A172 (cell line): ENCODE measurements around the gene ZBTB34. TPM values are rescaled to one million over a fixed set of nuclear protein-coding genes. Genes with fewer than 3 reads are reported as not detected.
"Not testable (repeated sequence)": the region's sequence is repeated elsewhere in the genome, so short reads cannot be mapped to it uniquely, and the experiment has no call there.

Experiments
- DNase-seq: peaks from one replicate; pipeline ENCODE4 v3.0.0-alpha.2; 2015; ENCODE audit warnings: low spot score
- total RNA-seq: library from RNA; depleted of rRNA; stranded (reverse); fragments of >200 nt; shearing (Covaris generic); gene quantifications from 2 replicates; pipeline ENCODE4 v1.2.3, GENCODE V29; 2014; rRNA removed

Gene ZBTB34, protein sequence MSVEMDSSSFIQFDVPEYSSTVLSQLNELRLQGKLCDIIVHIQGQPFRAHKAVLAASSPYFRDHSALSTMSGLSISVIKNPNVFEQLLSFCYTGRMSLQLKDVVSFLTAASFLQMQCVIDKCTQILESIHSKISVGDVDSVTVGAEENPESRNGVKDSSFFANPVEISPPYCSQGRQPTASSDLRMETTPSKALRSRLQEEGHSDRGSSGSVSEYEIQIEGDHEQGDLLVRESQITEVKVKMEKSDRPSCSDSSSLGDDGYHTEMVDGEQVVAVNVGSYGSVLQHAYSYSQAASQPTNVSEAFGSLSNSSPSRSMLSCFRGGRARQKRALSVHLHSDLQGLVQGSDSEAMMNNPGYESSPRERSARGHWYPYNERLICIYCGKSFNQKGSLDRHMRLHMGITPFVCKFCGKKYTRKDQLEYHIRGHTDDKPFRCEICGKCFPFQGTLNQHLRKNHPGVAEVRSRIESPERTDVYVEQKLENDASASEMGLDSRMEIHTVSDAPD
- 5.0 and 5.5 TPM in 2 replicates for total RNA-seq

DNA sequence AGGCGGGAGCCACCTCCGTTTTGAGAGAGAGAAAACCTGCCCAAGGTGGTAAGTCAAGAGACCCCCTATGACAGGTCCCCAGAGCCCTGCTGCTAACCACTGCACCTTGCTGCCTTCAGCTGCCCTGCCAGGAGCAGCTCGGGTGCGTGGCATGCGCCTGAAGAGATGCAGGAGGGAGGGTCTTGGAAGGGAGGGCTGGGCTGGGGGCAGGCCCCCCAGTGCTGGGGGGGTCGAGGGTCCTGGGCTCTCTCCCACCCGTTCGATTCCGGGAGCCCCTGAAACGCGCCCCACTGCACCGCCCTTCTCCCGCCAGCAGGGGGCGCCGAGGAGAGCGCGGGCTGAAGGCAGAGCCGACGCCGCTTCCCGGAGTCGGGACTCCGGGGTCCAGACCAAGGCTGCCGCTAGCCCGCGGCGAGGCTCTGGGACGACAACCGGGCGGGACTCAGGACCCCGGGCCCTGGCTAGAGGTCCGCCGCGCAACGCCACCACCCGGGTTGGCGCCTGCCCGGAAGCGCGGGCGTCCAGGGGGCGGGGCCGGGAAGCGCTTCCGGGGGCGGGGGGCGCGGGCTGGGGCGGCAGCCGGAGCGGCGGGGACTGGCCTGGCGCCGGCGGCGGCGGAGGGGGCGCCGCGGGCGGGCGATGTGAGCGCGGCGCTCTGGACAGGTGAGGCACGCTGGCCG lies at the start of gene ZBTB34:
ZBTB34 (plus strand) TSS at position 563 of the 680 bp plus-strand sequence. CDS start 18,761 bp downstream, outside the sequence.
- DNase-seq = peak; percentile 40

DNA sequence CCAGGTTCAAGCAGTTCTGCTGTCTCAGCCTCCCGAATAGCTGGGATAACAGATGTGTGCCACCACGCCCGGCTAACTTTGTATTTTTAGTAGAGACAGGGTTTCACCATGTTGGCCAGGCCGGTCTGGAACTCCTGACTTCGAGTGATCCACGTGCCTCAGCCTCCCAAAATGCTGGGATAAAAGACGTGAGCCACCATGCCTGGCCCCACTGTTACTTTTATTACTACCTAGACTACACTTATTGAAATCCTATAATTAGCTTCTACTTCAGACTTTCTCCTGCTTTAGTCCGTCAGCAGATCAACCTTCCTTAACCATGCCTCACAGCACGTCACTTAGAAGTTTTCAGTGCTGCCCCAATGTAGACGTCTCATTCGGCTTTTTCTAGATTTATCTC lies 47.4 kb upstream of the ZBTB34 start:
- DNase-seq = no peak

DNA sequence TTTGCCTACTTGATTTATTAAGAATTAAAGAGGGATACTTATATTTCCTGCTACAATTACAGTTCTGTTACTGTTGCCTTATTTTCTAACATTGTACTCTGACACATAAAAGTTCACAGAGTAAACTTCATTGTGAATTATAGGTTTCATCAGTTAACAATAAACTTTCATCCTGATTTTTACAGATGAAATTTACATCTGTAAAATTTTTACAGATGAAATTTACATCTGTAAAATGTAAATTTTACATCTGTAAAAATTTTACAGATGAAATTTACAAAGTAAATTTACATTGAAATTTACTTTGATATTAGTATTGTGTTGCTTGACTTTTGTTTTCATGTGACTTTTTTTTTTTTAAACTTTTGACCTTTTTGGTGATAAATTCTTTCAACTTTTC lies 46.3 kb upstream of the ZBTB34 start:
- no peak for DNase-seq

DNA sequence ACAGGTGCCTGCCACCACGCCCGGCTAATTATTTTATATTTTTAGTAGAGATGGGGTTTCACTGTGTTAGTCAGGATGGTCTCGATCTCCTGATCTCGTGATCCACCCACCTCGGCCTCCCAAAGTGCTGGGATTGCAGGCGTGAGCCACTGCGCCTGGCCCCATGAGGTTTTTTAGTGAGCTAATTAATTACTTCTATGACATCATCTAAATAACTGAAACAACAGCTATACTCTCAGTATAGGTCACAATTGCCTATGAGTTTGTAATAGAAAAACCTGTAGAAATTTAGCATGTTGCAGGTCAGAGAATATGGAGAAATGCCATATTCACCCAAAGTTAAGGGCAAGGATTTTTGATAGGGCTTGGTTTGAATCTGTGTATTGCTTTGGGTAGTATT lies 42.8 kb upstream of the ZBTB34 start:
- DNase-seq = not testable (repeated sequence)

DNA sequence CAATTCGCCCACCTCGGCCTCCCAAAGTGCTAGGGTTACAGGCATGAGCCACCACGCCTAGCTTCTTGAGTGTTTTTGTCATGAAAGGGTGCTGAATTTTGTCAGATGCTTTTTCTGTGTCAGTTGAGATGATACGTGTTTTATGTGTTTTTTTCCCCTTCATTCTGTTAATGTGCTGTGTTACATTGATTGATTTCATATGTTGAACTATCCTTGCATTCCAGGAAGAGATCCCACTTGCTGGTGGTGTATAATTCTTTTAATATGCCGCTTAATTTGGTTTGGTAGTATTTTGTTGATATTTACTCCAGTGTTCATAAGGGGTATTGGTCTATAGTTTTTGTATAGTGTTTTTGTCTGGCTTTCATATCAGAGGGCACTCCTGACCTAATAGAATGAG lies 42.0 kb upstream of the ZBTB34 start:
- no peak for DNase-seq

DNA sequence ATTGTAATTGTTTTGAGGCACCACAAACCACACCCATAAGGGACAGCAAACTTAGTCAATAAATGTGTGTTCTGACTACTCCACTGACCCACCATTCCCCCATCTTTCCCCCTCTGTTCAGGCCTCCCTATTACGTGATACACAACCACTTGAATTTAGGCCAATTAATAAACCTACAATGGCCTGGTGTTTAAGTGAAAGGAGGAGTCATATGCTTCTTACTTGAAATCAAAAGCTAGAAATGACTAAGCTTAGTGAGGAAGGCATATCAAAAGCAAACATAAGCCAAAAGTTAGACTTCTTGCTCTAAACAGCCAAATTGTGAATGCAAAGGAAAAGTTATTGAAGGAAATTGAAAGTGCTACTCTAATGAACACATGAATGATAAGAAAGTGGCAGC lies 41.0 kb upstream of the ZBTB34 start:
- DNase-seq = no peak

DNA sequence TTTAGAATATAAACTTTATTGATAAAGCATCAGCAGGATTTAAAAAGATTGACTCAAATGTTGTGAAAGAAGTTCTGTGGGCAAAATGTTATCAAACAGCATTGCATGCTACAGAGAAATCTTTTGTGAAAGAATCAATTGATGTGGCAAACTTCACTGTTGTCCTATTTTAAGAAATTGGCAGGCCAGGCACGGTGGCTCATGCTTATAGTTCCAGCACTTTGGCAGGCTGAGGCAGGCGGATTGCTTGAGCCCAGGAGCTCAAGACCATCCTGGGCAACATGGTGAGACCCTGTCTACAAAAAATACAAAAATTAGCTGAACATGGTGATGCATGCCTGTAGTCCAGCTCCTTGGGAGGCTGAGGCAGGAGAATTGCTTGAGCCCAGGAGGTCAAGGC lies 38.2 kb upstream of the ZBTB34 start:
- no peak for DNase-seq

DNA sequence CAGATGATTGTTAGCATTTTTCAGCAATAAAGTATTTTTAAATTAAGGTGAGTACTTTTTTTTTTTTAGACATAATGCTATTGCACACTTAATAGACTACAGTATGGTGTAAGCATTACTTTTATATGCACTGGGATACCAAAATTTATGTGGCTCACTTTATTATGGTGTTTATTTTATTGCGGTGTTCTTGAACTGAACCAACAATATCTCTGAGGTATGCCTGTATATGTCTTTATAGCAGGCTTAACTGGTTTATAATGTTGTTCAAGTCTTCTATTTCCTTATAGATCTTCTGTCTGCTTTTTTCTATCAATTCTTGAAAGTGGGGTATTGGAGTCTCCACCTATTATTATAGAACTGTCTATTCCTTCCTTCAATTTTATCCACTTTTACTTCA lies 37.6 kb upstream of the ZBTB34 start:
- DNase-seq = no peak

DNA sequence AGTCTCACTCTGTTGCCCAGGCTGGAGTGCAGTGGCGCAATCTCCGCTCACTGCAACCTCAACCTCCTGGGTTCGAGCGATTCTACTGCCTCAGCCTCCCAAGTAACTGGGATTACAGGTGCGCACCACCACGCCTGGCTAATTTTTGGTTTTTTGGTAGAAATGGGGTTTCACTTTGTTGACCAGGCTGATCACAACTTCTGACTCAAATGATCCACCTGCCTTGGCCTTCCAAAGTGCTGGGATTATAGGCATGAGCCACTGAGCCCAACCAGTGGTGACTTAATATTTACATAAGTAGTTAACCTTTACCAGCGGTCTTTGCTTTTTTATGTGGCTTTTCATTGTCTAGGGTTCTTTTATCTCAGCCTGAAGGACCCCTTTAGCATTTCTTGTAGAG lies 36.4 kb upstream of the ZBTB34 start:
- not testable (repeated sequence) for DNase-seq

DNA sequence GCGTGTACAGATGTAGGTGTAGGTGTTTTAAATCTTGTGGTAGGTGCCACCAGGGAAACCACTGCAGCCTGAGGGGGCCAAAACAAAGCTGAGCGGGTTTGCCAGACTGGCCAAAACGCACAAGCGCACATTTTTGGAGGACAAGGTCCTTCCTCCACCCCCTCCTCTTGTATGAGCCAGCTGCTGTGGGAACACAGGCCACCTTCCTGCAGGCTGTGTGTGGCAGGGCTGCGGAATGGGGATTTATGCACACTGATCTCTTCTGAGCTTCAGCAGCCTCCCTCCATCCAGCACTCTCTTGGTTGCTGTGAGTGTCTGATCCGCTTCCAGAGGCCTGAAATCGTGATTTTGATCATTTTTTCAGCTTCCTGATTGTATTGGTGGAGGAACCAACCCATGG lies 33.2 kb upstream of the ZBTB34 start:
- DNase-seq = no peak

DNA sequence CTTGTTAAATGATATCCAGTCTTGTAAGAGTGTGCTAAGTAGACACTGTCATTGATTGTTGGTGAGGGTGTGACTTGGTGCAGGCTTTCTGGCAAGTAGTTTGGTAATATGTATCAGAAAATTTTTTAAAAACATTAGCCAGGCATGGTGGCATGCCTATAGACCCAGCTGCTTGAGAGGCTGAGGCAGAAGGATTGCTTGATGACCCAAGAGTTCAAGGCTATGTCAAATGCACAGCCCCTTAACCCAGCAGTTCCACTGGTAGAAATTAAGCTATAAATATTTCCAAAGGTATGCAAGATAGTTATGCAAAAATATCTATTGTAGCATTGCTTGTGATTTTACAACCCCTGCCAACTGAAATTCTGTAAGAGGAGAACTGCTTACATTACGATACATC lies 31.4 kb upstream of the ZBTB34 start:
- DNase-seq = no peak

DNA sequence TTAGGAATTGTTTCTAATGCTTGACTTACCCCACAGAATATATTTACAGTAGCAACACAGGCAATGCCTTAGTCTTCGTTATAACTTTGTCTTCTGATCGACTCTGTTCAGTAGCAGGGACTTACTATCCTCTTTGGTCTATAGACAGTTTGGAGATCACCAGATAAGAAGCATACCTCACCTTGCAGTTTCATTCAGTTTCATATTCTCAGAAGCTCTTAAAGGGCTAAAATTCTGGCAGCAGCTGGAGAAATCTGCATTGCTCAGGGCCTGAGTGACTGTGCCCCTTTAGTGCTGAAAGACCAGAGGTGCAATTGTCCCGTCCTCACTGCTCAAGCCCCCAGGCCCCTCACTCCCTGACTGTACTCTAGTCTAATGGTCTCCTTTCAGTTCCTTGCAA lies 29.6 kb upstream of the ZBTB34 start:
- DNase-seq = no peak

DNA sequence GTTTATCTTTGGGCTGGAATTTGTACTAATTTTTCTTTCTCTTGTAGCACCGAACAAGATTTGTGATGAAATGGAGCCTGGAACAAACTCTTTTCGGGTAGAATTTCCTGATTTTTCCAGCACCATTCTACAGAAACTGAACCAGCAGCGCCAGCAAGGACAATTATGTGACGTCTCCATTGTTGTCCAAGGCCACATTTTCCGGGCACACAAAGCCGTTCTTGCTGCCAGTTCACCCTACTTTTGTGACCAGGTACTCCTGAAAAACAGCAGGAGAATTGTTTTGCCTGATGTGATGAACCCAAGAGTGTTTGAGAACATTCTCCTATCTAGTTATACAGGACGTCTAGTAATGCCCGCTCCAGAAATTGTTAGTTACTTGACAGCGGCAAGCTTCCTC lies 28.0 kb upstream of the ZBTB34 start:
- no peak for DNase-seq

DNA sequence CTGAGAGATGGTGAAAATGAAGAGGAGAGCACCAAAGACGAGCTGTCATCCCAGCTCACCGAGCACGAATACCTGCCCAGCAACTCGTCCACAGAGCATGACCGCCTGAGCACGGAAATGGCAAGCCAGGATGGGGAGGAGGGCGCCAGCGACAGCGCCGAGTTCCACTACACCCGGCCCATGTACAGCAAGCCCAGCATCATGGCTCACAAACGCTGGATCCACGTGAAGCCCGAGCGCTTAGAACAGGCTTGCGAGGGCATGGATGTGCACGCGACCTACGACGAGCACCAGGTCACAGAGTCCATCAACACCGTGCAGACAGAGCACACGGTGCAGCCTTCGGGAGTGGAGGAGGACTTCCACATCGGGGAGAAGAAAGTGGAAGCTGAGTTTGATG lies 27.4 kb upstream of the ZBTB34 start:
- no peak for DNase-seq

DNA sequence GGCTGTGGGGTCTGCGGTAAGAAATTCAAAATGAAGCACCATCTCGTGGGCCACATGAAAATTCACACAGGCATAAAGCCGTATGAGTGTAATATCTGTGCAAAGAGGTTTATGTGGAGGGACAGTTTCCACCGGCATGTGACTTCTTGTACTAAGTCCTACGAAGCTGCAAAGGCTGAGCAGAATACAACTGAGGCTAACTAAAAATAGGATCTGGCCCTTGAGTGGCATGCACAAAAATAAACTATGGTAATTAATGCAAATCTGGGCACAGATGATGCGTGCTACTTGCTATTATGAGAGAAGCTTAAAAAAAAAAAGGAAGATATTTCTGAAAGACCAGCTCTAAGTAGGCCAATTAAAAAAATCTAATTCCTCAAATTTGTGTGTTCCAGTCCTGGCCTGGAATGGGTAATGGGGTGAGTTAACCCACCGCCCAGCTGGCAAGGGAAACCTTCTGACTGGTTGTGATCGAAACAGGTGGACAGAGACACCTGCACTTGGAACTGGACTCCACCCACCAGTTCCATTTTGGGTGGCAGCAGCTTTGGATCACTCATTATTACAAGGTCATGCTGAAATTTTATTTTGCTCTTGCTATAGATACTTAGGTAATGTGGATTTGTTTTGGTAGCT lies 26.6 kb upstream of the ZBTB34 start:
- no peak for DNase-seq

DNA sequence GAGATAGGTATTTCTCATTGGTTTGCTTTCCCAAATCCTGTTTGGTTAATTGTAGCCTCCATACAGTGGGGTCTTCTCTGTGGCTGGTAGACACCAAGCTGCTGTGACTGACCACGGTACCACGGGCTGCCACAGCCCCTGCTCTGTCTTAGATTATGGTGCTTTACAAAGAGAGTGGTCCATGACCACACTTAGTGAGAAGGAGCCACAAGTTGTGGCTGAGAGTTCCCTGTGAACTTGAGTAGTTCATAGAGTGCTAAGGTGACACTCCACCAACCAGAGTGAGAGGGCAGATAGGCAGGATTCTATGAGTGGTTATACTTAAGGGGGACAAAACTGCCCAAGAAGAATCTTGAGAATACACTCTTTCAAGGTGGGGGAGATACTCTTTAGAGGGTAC lies 25.8 kb upstream of the ZBTB34 start:
- DNase-seq = no peak

DNA sequence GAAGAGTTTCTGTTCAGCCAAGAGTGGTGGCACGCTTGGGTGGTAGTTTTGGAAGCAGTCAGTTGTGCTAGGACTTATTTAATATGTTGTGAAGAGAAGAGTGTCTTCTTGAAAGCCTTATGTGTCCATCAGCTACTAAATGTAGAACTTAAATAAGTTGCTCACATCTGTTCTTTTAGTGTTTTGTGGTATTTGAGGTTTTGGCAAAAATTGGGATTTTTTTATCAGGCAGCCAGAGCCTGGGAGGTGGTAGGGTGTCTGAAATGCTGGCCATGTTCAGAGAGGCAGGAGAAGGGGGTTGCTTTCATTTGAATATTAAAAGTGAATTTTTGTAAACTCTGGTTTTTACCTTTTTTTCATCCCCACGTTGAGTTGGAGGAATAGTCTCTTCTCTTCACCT lies 24.2 kb upstream of the ZBTB34 start:
- no peak for DNase-seq

DNA sequence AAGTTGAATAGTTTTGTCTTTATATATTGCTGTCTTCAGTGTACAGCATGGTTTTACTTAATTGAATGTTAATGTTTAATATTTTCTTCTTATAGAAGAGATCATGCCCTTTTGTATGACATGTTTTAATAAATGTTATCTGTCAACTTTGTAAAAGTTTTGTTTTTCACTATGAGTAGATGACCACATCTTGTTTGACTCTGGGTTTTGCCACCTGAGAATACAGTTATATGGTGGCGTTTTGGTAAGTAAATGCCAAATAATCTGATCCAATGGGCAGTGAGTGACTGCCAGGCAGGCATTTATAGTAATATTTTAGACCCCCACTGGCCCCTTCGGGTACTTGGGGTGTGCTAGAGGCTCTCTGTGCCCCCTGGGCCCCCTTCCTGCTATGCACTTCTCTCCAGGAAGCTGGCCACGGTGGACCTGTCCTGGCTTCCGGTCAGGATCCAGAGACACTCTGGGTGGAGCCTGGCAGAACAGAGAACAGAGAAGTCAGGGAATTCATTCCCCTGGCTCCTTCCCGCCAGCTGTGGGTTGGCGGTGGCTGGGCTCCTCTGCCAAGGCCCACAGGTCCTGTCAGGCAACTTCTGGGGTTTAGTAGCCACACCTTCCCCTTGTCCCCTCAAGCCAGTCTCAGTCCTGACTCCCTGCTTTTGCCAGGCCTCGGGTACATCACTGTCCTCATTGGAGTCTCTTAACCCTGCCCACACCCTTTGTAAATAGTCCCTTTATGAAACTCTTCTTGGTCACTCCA lies 22.2 kb upstream of the ZBTB34 start:
- no peak for DNase-seq

DNA sequence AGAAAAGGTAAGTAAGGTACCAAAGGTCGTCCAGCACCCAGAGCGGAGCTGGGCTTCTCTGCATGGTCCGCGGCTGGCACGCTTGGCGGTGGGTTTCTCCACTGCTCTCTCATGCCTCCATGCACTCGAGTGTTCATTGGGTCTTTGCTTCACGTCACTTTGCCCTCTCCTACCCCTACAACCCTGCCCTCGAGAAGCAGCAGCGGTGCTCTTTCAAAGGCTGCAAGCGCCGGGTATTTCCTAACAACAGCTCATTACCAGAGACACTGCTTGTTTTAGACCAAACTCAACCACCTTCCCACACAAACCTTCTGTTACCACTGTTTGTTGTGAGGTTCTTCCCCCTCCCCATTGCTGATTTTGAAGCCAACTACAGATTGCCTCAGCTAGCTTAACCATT lies 21.5 kb upstream of the ZBTB34 start:
- DNase-seq = no peak

DNA sequence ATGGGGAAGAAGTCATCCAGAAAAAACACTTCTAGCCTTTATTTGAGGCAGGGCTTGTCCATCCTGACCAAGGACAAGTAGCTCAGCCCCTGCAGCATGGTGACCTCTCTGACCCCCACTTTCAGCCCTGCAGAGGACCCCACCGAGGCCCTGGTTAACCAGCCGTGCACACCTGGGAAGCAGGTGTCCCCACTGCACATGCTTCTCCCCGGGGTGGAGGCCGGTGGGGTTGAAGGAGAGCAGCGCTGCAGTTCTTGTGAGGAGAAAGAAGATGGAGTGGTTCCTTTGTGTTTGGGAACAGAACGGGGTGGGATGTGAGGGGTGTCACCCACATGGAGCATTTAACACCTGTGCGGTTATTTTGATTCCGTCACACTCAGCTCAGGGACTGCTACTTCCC lies 21.1 kb upstream of the ZBTB34 start:
- no peak for DNase-seq

DNA sequence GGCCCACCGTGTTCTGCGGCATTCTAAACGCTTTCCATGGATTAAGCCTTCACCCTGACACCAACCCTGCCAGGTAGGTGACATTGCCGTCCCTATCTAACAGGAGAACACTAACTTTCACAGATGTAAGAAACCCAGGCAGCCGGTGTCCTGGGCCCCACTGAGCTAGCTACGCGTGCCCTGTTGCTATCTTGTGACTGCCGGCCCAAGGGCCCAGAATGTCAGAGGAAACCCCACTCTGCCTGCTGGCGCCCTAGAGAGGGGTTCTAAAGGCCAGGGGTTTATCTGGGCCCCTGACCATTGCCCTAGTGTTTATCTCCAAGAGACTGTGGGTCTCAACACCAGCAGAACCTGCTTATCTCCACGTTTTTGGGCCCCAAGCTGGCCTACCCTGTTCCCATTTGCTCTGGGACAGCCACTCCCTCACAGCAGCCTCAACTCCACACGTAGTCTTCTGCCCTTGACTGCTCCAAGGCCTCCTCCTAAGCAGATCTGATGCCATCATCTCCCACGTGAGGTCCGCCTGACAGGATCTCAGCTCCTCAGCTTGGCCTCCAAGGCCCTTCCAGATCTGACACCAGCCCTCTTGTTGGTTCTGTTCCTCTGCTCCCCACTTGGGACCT lies 18.1 kb upstream of the ZBTB34 start:
- no peak for DNase-seq
